Calu3 (cell line): ENCODE data around the gene C2CD4A. TPM values are rescaled to one million over a fixed set of nuclear protein-coding genes. Genes with fewer than 3 reads are reported as not detected.

ENCODE experiments used
- BruUV-seq: library from RNA; stranded (reverse); fragments of 400-500 nt; replicated peaks from 2 replicates; lab custom pipeline; 2021; lab: Mats Ljungman, UMichigan
- CTCF ChIA-PET: fragments of 300-600 bp; sonication (Branson Sonifier 250); formaldehyde crosslinking; loops from one replicate; lab custom pipeline; 2022; ENCODE audit warnings: antibody characterized with exemption; lab: Charles Lee
- DNase-seq: peaks from one replicate; pipeline ENCODE4 v3.0.0; 2022
- H3K27ac Mint-ChIP-seq: one replicate; pipeline ENCODE4 v1.8.0; 2022; ENCODE audit warnings: mixed read lengths; ENCODE audit not compliant: unreplicated experiment
- H3K27me3 Mint-ChIP-seq: one replicate; pipeline ENCODE4 v1.8.0; 2022; ENCODE audit warnings: mixed read lengths; ENCODE audit not compliant: unreplicated experiment
- H3K36me3 Mint-ChIP-seq: one replicate; pipeline ENCODE4 v1.8.0; 2022; ENCODE audit warnings: mild to moderate bottlenecking, moderate library complexity, mixed read lengths; ENCODE audit not compliant: insufficient read depth, unreplicated experiment
- H3K4me1 Mint-ChIP-seq: one replicate; pipeline ENCODE4 v1.8.0; 2022; ENCODE audit warnings: mild to moderate bottlenecking, low read depth, mixed read lengths; ENCODE audit not compliant: unreplicated experiment
- H3K4me3 Mint-ChIP-seq: one replicate; pipeline ENCODE4 v1.8.0; 2022; ENCODE audit warnings: mild to moderate bottlenecking, low read depth, moderate library complexity, mixed read lengths; ENCODE audit not compliant: unreplicated experiment
- H3K9me3 Mint-ChIP-seq: one replicate; pipeline ENCODE4 v1.8.0; 2022; ENCODE audit warnings: low read depth, mixed read lengths; ENCODE audit not compliant: unreplicated experiment
- intact Hi-C: fragments of 100-400 bp; cut with micrococcal nuclease; formaldehyde crosslinking; loops from one replicate; pipeline ENCODE4 v1.10.0; 2022; ENCODE audit not compliant: unreplicated experiment
- total RNA-seq: library from RNA; stranded (reverse); gene quantifications from 2 replicates; pipeline ENCODE4 v1.2.3, GENCODE V29; 2022
- TF ChIP-seq, protein P1 (sequence below): fragments of 200-600 bp; IDR thresholded peaks from one replicate; pipeline ENCODE4 v1.8.0; 2022; ENCODE audit warnings: antibody characterized with exemption; ENCODE audit not compliant: unreplicated experiment

C2CD4A gene
- total RNA-seq, 1 experiment from 2014 or later = 17.6 TPM

DNA sequence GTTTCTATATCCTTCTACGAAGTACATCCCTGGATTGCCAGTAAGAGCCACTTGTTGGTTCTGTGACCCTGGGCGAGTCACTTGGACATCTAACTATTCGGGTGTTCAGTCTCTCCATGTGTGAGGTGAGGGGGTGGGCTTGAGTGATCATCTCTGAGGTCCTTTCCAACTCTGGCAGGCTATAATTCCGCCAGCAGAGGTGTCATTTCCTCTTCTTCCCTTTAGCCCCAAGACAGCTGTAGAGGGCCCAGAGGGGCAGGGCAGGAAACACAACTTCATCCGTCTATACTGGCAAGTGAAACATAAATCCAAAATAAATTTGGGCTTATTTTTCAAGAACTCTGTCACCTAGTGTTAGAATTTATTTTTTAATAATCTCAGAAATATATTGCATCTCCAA is 38.1 kb downstream of the C2CD4A start:
- BruUV-seq = no TSS peak
- Mint-ChIP-seq H3K9me3 (no peaks in the 10 kb centered on the region), H3K27me3 (no peaks in the 10 kb centered on the region), H3K36me3 (peaks cover under 1% of the 10 kb centered on the region), H3K4me1 (peaks cover 18% of the 10 kb centered on the region), H3K27ac (no peak overlapping the region), H3K4me3 (no peak overlapping the region)
- CTCF ChIA-PET = no interaction called here
- TF ChIP-seq, protein P1, sequence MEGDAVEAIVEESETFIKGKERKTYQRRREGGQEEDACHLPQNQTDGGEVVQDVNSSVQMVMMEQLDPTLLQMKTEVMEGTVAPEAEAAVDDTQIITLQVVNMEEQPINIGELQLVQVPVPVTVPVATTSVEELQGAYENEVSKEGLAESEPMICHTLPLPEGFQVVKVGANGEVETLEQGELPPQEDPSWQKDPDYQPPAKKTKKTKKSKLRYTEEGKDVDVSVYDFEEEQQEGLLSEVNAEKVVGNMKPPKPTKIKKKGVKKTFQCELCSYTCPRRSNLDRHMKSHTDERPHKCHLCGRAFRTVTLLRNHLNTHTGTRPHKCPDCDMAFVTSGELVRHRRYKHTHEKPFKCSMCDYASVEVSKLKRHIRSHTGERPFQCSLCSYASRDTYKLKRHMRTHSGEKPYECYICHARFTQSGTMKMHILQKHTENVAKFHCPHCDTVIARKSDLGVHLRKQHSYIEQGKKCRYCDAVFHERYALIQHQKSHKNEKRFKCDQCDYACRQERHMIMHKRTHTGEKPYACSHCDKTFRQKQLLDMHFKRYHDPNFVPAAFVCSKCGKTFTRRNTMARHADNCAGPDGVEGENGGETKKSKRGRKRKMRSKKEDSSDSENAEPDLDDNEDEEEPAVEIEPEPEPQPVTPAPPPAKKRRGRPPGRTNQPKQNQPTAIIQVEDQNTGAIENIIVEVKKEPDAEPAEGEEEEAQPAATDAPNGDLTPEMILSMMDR = no peak
- no peak for DNase-seq
- intact Hi-C loops = no loop called here

DNA sequence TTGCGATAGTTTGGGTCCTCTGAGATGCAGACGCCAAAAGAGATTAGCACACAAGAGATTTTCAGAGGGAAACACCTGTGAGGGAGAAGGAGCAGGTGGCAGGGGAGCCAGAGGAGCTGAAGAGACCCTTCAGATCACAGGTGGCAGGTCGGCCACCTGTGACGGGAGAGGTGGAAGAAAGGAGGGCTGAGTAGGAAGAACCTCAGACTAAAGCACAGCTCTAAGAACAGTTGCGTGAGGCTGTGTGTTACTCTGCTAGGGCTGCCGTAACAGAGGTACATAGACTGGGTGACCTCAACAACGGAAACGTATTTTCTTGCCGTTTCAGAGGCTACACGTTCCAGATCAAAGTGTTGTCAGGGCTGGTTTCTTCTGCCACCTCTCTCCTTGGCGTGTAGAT is 38.5 kb downstream of the C2CD4A start:
- no TSS peak for BruUV-seq
- no peak overlapping the region for H3K4me3 Mint-ChIP-seq
- CTCF ChIA-PET = no interaction called here
- no peak overlapping the region for H3K27ac Mint-ChIP-seq
- no peaks in the 10 kb centered on the region for H3K27me3 Mint-ChIP-seq
- DNase-seq = no peak
- TF ChIP-seq, protein P1 = no peak
- peaks cover 5% of the 10 kb centered on the region for H3K36me3 Mint-ChIP-seq
- intact Hi-C loops = no loop called here
- peaks cover 22% of the 10 kb centered on the region for H3K4me1 Mint-ChIP-seq
- no peaks in the 10 kb centered on the region for H3K9me3 Mint-ChIP-seq

DNA sequence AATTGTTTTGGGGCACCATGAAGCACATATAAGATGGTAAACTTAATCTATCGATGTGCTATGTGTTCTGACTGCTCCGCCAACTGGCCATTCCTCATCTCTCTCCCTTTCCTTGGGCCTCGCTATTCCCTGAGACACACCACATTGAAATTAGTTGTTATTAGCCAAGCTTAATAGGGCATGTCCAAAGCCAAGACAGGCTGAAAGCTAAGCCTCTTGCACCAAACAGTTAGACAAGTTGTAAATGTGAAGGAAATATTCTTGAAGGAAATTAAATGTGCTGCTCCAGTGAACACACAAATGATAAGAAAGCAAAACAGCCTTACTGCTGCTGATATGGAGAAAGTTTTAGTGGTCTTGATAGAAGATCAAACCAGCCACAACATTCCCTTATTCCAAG is 39.3 kb downstream of the C2CD4A start:
- peaks cover 13% of the 10 kb centered on the region for H3K36me3 Mint-ChIP-seq
- H3K27ac Mint-ChIP-seq = no peak overlapping the region
- CTCF ChIA-PET = no interaction called here
- peaks cover 31% of the 10 kb centered on the region for H3K4me1 Mint-ChIP-seq
- no peak overlapping the region for H3K4me3 Mint-ChIP-seq
- intact Hi-C loops = no loop called here
- DNase-seq = no peak
- H3K9me3 Mint-ChIP-seq = no peaks in the 10 kb centered on the region
- BruUV-seq = no TSS peak
- TF ChIP-seq, protein P1 = no peak
- H3K27me3 Mint-ChIP-seq = no peaks in the 10 kb centered on the region

DNA sequence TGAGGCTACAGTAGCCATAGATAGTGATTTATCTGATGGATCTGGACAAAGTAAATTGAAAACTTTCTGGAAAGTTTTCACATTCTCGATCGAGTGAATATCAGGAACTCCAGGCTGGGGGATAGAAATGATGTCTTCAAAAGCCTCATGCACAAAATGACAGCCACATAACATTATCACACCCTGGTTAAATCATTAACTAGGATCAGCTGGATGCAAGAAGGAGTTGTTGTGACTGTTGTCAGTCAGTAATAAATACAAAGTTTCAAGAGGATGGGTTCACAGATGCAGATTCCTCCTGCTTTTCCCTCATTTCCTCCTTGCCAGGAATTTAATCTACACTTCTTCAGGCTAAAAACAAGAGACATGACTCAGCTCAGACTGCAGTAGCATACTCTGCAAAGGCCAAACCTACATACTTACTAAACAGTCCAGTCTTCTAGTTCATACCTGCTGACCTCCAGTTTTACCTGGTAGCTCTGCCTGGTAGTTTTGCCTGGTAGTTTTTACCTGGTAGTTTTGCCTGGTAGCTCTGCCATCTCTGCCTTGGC is 40.9 kb downstream of the C2CD4A start:
- H3K4me3 Mint-ChIP-seq = no peak overlapping the region
- H3K4me1 Mint-ChIP-seq = peaks cover 46% of the 10 kb centered on the region
- BruUV-seq = no TSS peak
- no peak overlapping the region for H3K27ac Mint-ChIP-seq
- DNase-seq = no peak
- TF ChIP-seq, protein P1 = no peak
- CTCF ChIA-PET = interaction anchor here (0.8 to 1.2 kb wide), 2 partner anchors 17 to 38 kb away, joined by 3 read pairs; no protein-coding TSS in a partner anchor
- H3K27me3 Mint-ChIP-seq = no peaks in the 10 kb centered on the region
- no peaks in the 10 kb centered on the region for H3K9me3 Mint-ChIP-seq
- H3K36me3 Mint-ChIP-seq = peaks cover 15% of the 10 kb centered on the region
- intact Hi-C loops = no loop called here
